GM20000 (cell line): ENCODE results near the gene NLRC3.

Experiments
- DNase-seq: peaks from one replicate; pipeline ENCODE4 v3.0.0; 2012; ENCODE audit warnings: low spot score
- TF ChIP-seq, protein P1 (sequence below): IDR thresholded peaks from 2 replicates; pipeline ENCODE4 v1.5.1; 2012; ENCODE audit warnings: mild to moderate bottlenecking, control low read depth; ENCODE audit errors: extremely low read depth, missing control alignments

The NLRC3 gene

DNA sequence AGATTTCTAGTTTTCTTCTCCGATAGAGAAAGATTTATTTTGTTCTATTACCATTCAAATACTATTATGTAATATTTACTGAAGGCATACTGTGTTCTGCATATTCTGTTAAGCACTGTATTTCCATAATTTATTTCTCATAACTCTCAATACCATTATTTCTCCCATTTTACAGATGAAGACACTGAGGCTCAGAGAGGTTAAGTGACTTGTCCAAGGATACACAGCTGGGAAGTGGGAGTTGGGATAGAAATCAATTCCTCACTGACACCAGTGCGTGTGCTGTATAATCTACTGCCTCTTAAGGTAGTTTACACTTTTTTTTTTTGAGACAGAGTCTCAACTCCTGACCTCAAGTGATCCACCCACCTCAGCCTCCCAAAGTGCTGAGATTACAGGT lies 7.4 kb downstream of the NLRC3 start:
- TF ChIP-seq, protein P1, sequence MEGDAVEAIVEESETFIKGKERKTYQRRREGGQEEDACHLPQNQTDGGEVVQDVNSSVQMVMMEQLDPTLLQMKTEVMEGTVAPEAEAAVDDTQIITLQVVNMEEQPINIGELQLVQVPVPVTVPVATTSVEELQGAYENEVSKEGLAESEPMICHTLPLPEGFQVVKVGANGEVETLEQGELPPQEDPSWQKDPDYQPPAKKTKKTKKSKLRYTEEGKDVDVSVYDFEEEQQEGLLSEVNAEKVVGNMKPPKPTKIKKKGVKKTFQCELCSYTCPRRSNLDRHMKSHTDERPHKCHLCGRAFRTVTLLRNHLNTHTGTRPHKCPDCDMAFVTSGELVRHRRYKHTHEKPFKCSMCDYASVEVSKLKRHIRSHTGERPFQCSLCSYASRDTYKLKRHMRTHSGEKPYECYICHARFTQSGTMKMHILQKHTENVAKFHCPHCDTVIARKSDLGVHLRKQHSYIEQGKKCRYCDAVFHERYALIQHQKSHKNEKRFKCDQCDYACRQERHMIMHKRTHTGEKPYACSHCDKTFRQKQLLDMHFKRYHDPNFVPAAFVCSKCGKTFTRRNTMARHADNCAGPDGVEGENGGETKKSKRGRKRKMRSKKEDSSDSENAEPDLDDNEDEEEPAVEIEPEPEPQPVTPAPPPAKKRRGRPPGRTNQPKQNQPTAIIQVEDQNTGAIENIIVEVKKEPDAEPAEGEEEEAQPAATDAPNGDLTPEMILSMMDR = no peak

DNA sequence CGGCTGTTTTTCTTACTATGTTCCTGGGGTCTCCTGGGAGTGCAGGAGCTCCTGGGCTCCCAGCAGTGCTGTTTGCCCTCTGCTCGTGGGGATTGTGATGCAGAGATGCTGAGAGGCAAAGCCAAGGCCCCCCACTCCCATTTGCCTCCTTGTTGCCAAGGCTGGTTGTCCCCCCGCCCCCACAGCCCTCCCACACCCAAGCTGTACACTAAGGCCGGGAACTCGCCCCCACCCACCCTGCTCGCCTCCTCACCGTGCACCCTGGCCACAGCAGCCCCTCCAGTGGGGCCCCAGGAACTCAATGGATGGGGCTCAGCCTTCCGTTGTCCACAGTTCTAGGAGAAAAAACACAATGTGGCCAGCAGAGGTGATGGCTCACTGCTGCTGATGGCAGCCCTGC lies 10.2 kb downstream of the NLRC3 start:
- TF ChIP-seq, protein P1 = no peak
- no peak for DNase-seq

More for the DNA sequence above, 7.4 kb downstream of the NLRC3 start:
- no peak for DNase-seq

- TF ChIP-seq, protein P1 = no peak
- DNase-seq = no peak
These were observed 12.4 kb downstream of the NLRC3 start for GRCh38 chr16:3564889-3565141.

DNA sequence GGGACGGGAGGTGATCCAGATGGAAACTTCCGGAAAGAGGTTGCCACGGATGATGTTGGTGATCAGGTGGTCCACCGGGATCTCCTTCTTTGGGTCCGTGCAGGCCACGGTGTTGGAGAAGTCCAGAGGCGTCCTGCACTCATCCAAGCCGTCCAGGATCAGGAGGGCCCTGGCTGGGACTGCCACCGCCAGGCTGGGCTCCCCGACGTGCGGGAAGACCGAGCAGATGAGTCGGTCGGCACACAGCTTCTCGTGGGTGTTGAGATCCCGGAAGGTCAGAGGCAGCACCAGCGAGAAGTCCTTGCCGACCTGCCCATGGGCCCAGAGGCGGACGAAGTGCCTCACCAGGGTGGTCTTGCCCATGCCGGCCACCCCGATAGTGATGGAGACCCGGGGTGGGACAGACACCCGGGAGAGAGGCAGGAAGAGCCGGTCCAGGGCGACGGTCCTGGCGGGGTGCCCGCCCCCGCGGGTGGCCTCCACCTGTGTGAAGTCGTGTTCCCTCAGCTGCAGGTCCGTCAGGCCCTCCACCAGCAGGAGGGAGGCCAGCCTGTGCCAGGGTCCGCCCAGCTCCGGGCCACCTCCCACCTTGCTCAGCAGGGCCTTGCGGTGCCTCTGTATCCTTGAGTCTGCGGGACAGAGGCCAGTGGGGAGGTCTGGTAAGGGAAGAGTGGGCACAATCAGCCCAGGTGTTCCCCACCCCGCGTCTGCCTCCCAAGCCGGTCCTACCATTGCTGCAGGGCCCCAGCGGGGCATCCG lies 12.9 kb downstream of the NLRC3 start:
- TF ChIP-seq, protein P1 = no peak

DNA sequence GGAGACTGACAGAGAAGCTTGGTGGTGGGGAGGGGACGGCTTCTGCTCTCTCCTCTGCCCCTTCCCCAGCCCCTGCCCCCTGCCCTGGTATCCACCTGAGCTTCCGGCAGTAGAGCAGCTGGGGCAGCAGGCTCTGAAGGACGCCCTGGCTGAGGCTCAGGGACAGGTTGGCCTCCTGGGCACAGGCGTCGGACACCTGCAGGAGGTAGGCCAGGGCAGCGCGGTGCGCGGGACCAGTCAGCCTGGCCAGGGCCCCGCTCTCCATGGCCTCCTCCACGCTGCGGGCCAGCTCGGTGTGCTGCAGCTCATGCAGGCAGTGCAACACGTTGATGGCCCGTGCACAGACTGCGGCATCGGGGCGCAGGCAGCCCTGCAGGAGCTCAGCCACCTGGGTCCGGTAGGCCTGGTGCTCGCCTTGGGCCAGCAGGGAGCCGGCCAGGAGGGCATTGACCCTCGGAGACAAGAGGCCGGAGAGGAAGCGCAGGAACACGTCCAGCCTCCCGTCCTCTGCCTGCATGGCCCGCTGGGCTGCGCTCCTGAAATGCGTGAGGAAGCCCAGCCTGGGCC lies 14.2 kb downstream of the NLRC3 start:
- DNase-seq = no peak

More for the DNA sequence above, 12.9 kb downstream of the NLRC3 start:
- DNase-seq = no peak

DNA sequence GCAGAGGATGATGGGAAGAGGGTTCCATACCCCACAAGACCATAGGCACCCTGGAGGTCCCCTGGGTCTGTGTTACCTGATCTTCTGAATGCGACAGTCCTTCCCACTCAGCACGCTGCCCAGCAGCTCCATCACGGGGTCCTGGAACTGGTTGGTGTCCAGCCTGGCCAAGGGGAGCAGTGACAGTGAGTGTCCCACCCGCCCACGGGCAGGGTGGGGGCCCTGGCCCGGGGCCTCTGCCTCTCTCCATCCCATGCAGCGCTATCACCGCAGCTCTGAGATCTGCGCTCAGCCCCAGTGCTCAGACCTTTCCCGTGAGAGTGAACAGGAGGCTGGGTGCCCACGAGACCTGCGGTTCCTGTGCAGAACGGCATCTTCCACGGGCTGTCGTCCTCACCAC lies 15.6 kb downstream of the NLRC3 start:
- DNase-seq = no peak
- TF ChIP-seq, protein P1 = no peak

More for the DNA sequence above, 14.2 kb downstream of the NLRC3 start:
- TF ChIP-seq, protein P1 = no peak

DNA sequence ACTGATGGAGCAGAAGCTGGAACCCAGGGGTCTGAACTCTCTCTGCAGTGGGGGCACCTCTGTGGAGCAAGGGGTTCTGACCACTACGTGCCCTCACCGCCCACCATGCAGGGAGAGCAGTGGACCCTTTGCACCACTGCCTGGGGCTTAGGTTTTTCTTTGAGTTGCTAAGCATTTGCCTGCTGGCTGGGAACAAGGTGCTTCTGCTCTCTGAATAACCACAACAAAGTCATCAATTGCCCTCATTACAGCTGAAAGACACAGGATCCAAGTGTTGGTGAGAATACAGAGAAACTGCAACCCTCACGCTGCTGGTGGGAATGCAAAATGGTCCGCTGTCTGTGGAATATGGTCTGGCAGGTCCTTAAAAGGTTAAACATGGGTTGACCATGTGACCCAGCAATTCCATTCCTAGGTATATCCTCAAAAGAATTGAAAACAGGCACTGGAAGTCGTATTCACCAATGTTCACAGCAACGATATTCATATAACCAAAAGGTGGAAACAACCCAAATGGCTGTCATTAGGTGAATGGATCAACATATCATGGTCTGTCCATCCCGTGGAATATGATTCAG lies 22.8 kb downstream of the NLRC3 start:
- no peak for DNase-seq
- TF ChIP-seq, protein P1 = no peak
